IMR-90 (cell line): ENCODE measurements around the gene STAC3. TPM values are rescaled to one million over a fixed set of nuclear protein-coding genes. Genes with fewer than 3 reads are reported as not detected.

Source experiments
- ATAC-seq: fragments of 200-7000 bp; cut with Tn5 transposase; 2 replicates; pipeline ENCODE4 v1.9.1; 2020; ENCODE audit warnings: low read depth, mild to moderate bottlenecking, moderate library complexity
- BruUV-seq: library from RNA; stranded (reverse); fragments of 400-500 nt; replicated peaks from 2 replicates; lab custom pipeline; 2021; lab: Mats Ljungman, UMichigan
- CTCF ChIA-PET: fragments of 300-600 bp; formaldehyde crosslinking; extraction: SDS; loops from one replicate; lab custom pipeline; 2021; ENCODE audit warnings: antibody characterized with exemption; lab: Yijun Ruan, JAX
- POLR2A ChIA-PET: fragments of 300-600 bp; sonication (Branson Sonifier 250); formaldehyde crosslinking; loops from one replicate; lab custom pipeline; 2022; ENCODE audit warnings: antibody characterized with exemption; ENCODE audit not compliant: unreplicated experiment; lab: Charles Lee
- DNase-seq: peaks from one replicate; pipeline ENCODE4 v3.0.0; 2013
- H2AFZ ChIP-seq: replicated peaks from 2 replicates; pipeline ENCODE3; 2013; ENCODE audit warnings: low read length, mild to moderate bottlenecking; ENCODE audit not compliant: poor library complexity
- H2AK5ac ChIP-seq: 2 replicates; pipeline ENCODE4 v1.6.1; 2013; ENCODE audit warnings: low read depth, low read length, inconsistent platforms
- H2AK9ac ChIP-seq: replicated peaks from 2 replicates; pipeline ENCODE3; 2013; ENCODE audit warnings: mild to moderate bottlenecking, low read depth, low read length, moderate library complexity; ENCODE audit not compliant: poor library complexity
- H2BK120ac ChIP-seq: 2 replicates; pipeline ENCODE4 v1.6.1; 2013; ENCODE audit warnings: low read depth, low read length, inconsistent platforms
- H2BK15ac ChIP-seq: 3 replicates; pipeline ENCODE4 v1.6.1; 2013; ENCODE audit warnings: low read depth, low read length, inconsistent platforms
- H2BK20ac ChIP-seq: 2 replicates; pipeline ENCODE4 v1.6.1; 2013; ENCODE audit warnings: low read depth, mild to moderate bottlenecking, inconsistent platforms, low read length, moderate library complexity
- H2BK5ac ChIP-seq: 2 replicates; pipeline ENCODE4 v1.6.1; 2013; ENCODE audit warnings: mild to moderate bottlenecking, low read depth, low read length, inconsistent platforms; ENCODE audit not compliant: poor library complexity, severe bottlenecking
- H3K14ac ChIP-seq: replicated peaks from 2 replicates; pipeline ENCODE4 v1.6.1; 2013; ENCODE audit warnings: low read depth, low read length, inconsistent platforms
- H3K18ac ChIP-seq: 2 replicates; pipeline ENCODE4 v1.6.1; 2013; ENCODE audit warnings: low read depth, low read length, control low read depth
- H3K23ac ChIP-seq: 2 replicates; pipeline ENCODE4 v1.6.1; 2013; ENCODE audit warnings: low read depth, low read length, inconsistent platforms
- H3K27ac ChIP-seq: 2 replicates; pipeline ENCODE4 v1.5.1; 2013; ENCODE audit warnings: mild to moderate bottlenecking, control low read depth, low read length; ENCODE audit not compliant: insufficient read depth
- H3K27me3 ChIP-seq: 2 replicates; pipeline ENCODE4 v1.6.1; 2013; ENCODE audit warnings: low read length; ENCODE audit not compliant: control insufficient read depth, insufficient read depth
- H3K36me3 ChIP-seq: 2 replicates; pipeline ENCODE4 v1.6.1; 2013; ENCODE audit warnings: low read length, mixed read lengths; ENCODE audit not compliant: control insufficient read depth, insufficient read depth
- H3K4ac ChIP-seq: 2 replicates; pipeline ENCODE4 v1.6.1; 2013; ENCODE audit warnings: low read depth, low read length, inconsistent platforms
- H3K4me1 ChIP-seq: 2 replicates; pipeline ENCODE4 v1.6.1; 2013; ENCODE audit warnings: low read length, mixed read lengths; ENCODE audit not compliant: control insufficient read depth, insufficient read depth
- H3K4me2 ChIP-seq: 2 replicates; pipeline ENCODE4 v1.6.1; 2013; ENCODE audit warnings: low read depth, mild to moderate bottlenecking, control low read depth, low read length, moderate library complexity
- H3K4me3 ChIP-seq: 2 replicates; pipeline ENCODE4 v1.5.1; 2013; ENCODE audit warnings: low read depth, mild to moderate bottlenecking, control low read depth, low read length, moderate library complexity; ENCODE audit not compliant: insufficient read depth
- H3K56ac ChIP-seq: 2 replicates; pipeline ENCODE4 v1.6.1; 2013; ENCODE audit warnings: low read length, inconsistent platforms; ENCODE audit not compliant: insufficient read depth; ENCODE audit errors: extremely low read depth
- H3K79me1 ChIP-seq, 2 experiments: 2 replicates each; pipeline ENCODE4 v1.6.1; 2013; ENCODE audit warnings: low read length in 2 of 2, inconsistent platforms in 1 of 2, low read depth in 1 of 2
- H3K9ac ChIP-seq: 2 replicates; pipeline ENCODE4 v1.6.1; 2013; ENCODE audit warnings: low read depth, low read length, control low read depth
- H3K9me1 ChIP-seq: 2 replicates; pipeline ENCODE4 v1.6.1; 2013; ENCODE audit warnings: low read length, inconsistent platforms; ENCODE audit not compliant: insufficient read depth
- H3K9me3 ChIP-seq: 2 replicates; pipeline ENCODE4 v1.6.1; 2013; ENCODE audit warnings: low read length; ENCODE audit not compliant: control insufficient read depth, insufficient read depth
- H4K20me1 ChIP-seq: 2 replicates; pipeline ENCODE4 v1.6.1; 2013; ENCODE audit warnings: low read length, inconsistent platforms; ENCODE audit not compliant: insufficient read depth
- H4K5ac ChIP-seq: 2 replicates; pipeline ENCODE4 v1.6.1; 2013; ENCODE audit warnings: mild to moderate bottlenecking, low read depth, low read length, control low read depth
- H4K8ac ChIP-seq, 2 experiments: 2 replicates each; pipeline ENCODE4 v1.6.1; 2013; ENCODE audit warnings: low read depth in 2 of 2, low read length in 2 of 2, control low read depth in 1 of 2, inconsistent platforms in 1 of 2
- H4K91ac ChIP-seq: 2 replicates; pipeline ENCODE4 v1.6.1; 2013; ENCODE audit warnings: low read depth, low read length, inconsistent platforms; ENCODE audit not compliant: insufficient read depth
- BHLHE40 ChIP-seq: fragments of 150-350 bp; IDR thresholded peaks from 2 replicates; pipeline ENCODE4 v1.6.1; 2016; ENCODE audit warnings: mild to moderate bottlenecking, low read depth, low read length
- CEBPB ChIP-seq: IDR thresholded peaks from 2 replicates; pipeline ENCODE4 v1.6.1; 2012; ENCODE audit warnings: low read depth, low read length, improper control_type of control experiment
- CHD1 ChIP-seq: IDR thresholded peaks from 2 replicates; pipeline ENCODE4 v1.6.1; 2012; ENCODE audit warnings: low read depth, low read length, improper control_type of control experiment
- CTCF ChIP-seq: conservative IDR thresholded peaks from 2 replicates; pipeline ENCODE4 v1.5.1; 2012; ENCODE audit warnings: mild to moderate bottlenecking, low read depth, low read length, improper control_type of control experiment
- ELK1 ChIP-seq: fragments of 150-350 bp; IDR thresholded peaks from 2 replicates; pipeline ENCODE4 v1.6.1; 2016; ENCODE audit warnings: low read depth, mild to moderate bottlenecking, low read length, moderate library complexity, borderline replicate concordance
- FOS ChIP-seq: fragments of 150-350 bp; IDR thresholded peaks from 2 replicates; pipeline ENCODE4 v1.6.1; 2016; ENCODE audit warnings: low read depth, low read length
- MAFK ChIP-seq: IDR thresholded peaks from 2 replicates; pipeline ENCODE4 v1.6.1; 2012; ENCODE audit warnings: low read depth, low read length, improper control_type of control experiment
- MXI1 ChIP-seq: IDR thresholded peaks from 2 replicates; pipeline ENCODE4 v1.6.1; 2012; ENCODE audit warnings: low read depth, mild to moderate bottlenecking, low read length, moderate library complexity, borderline replicate concordance
- NFE2L2 ChIP-seq: fragments of 150-350 bp; IDR thresholded peaks from 2 replicates; pipeline ENCODE4 v1.6.1; 2016; ENCODE audit warnings: low read depth, mild to moderate bottlenecking, low read length
- POLR2A ChIP-seq: IDR thresholded peaks from 2 replicates; pipeline ENCODE4 v1.6.1; 2012; ENCODE audit warnings: mild to moderate bottlenecking, low read depth, low read length
- RAD21 ChIP-seq: IDR thresholded peaks from 2 replicates; pipeline ENCODE4 v1.6.1; 2012; ENCODE audit warnings: low read length, improper control_type of control experiment
- RCOR1 ChIP-seq: IDR thresholded peaks from 2 replicates; pipeline ENCODE4 v1.6.1; 2012; ENCODE audit warnings: mild to moderate bottlenecking, low read length, improper control_type of control experiment; ENCODE audit not compliant: insufficient replicate concordance
- RFX5 ChIP-seq: IDR thresholded peaks from 2 replicates; pipeline ENCODE4 v1.8.0; 2012; ENCODE audit warnings: low read depth, mild to moderate bottlenecking, low read length, moderate library complexity
- SMC3 ChIP-seq: fragments of 150-350 bp; IDR thresholded peaks from 2 replicates; pipeline ENCODE4 v1.6.1; 2016; ENCODE audit warnings: low read depth, mild to moderate bottlenecking, antibody characterized with exemption, low read length, moderate library complexity
- USF2 ChIP-seq: fragments of 150-350 bp; IDR thresholded peaks from 2 replicates; pipeline ENCODE4 v1.6.1; 2017; ENCODE audit warnings: mild to moderate bottlenecking, antibody characterized with exemption, low read length, low read depth
- WGBS, 2 experiments: methylation state at CpG; one replicate each; pipeline versions ENCODE4 v1.1.5 to v1.1.7; 2013; ENCODE audit warnings: missing lambda C conversion rate in 2 of 2; ENCODE audit not compliant: insufficient read length in 1 of 2; ENCODE audit errors: extremely low coverage in 2 of 2; 5-methylcytosine and 5-hydroxymethylcytosine counted together
- dilution Hi-C: fragments of 300-500 bp; cut with HindIII; formaldehyde crosslinking; loops from one replicate; pipeline ENCODE4 v1.14.3; 2018; ENCODE audit warnings: low sequenced_read_pairs; ENCODE audit not compliant: unreplicated experiment
- in situ Hi-C: fragments of 300-500 bp; cut with MboI; formaldehyde crosslinking; loops from 3 replicates; pipeline ENCODE4 v1.14.3; 2019; ENCODE audit warnings: low sequenced_read_pairs, inconsistent platforms, mixed read lengths
- intact Hi-C: fragments of 100-400 bp; cut with micrococcal nuclease; formaldehyde crosslinking; loops from 2 replicates; pipeline ENCODE4 v1.10.0; 2022
- polyA plus RNA-seq, 3 experiments: library from polyadenylated mRNA; depleted of rRNA; stranded (reverse); fragments of >200 nt; gene quantifications; 2 replicates each; pipeline ENCODE4 v1.2.3, GENCODE V29; 2012; ENCODE audit warnings: low replicate concordance in 1 of 3
- total RNA-seq: library from RNA; depleted of rRNA; stranded (reverse); fragments of >200 nt; gene quantifications from 2 replicates; pipeline ENCODE4 v1.2.3, GENCODE V29; 2012

Gene STAC3
- total and polyA plus RNA-seq, 2 of the 4 experiments (the other 2 are of a cell fraction): 0.18 to 0.67 TPM

GRCh38 chr12:57255916-57256315, 4.9 kb upstream of the STAC3 start:
- ChIA-PET CTCF (no interaction called here), POLR2A (no interaction called here)
- dilution Hi-C loops: no loop called here
- Histone ChIP-seq H3K14ac (no peak overlapping the region), H3K9ac (no peak overlapping the region), H3K56ac (no peak overlapping the region), H3K4ac (no peak overlapping the region), H3K9me1 (peaks cover 6% of the 10 kb centered on the region; the same call in 1 of the 2 replicates), H2BK20ac (no peak overlapping the region), H3K27ac (no peak overlapping the region), H4K8ac (no peak overlapping the region), H2BK120ac (no peak overlapping the region), H3K4me1 (peaks cover 1% of the 10 kb centered on the region; the same call in 1 of the 2 replicates), H2BK15ac (no peak overlapping the region), H3K23ac (no peak overlapping the region), H4K20me1 (no peaks in the 10 kb centered on the region), H3K79me1 (peaks cover 0 to 15% of the 10 kb centered on the region in 2 experiments; a peak in 1 of 4 replicates), H3K36me3 (peaks cover 31% of the 10 kb centered on the region), H2AK9ac (no peak overlapping the region), H4K91ac (no peak overlapping the region), H3K27me3 (no peaks in the 10 kb centered on the region), H2AFZ (no peak overlapping the region), H2BK5ac (no peak overlapping the region), H3K9me3 (no peaks in the 10 kb centered on the region), H3K18ac (no peak overlapping the region), H3K4me3 (no peak overlapping the region), H2AK5ac (no peak overlapping the region), H3K4me2 (no peak overlapping the region), H4K5ac (no peak overlapping the region)
- in situ Hi-C loops: no loop called here
- DNase-seq (no peak), ATAC-seq (no peak)
- WGBS, 2 experiments: 88% methylated on average over 2 of the region's 6 CpGs; no CpG with 5 or more reads in 1 of the 2 experiments
- BruUV-seq: no TSS peak
- intact Hi-C loops: no loop called here
- no peak for TF ChIP-seq FOS
- no peak for TF ChIP-seq USF2
- TF ChIP-seq RFX5: no peak
- no peak for TF ChIP-seq POLR2A
- TF ChIP-seq CHD1: no peak
- TF ChIP-seq NFE2L2: no peak
- TF ChIP-seq SMC3: no peak
- no peak for TF ChIP-seq ELK1
- no peak for TF ChIP-seq RCOR1
- TF ChIP-seq MXI1: no peak
- no peak for TF ChIP-seq CTCF
- TF ChIP-seq RAD21: no peak
- no peak for TF ChIP-seq BHLHE40
- TF ChIP-seq MAFK: no peak
- no peak for TF ChIP-seq CEBPB
